ENCODE data around the gene KTN1.

The KTN1 gene

DNA sequence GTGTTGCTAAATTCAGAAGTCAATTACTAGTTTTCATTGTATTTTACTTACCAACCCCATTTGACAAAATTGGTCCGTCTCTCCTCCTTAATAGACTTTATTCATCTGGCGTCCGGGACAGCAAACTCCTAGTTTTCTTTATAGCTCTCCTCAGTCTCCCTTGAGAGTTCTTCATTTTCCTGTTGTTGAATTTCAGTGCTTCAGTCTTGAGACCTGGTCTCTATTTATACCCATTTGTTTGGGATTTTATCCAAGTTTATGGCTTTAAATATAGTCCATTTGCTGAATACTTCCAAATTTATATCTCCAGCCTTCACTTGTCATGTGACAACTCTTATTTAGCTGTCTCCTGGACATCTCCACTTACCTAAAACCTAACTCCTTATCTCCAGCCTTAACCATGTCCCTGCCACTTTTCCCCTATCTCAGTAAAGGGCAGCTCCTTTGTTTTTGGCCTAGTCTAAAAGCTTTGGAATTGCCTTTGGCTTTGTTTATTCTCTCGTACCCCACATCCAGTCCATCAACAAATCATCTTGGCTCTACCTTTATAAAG lies 23.5 kb downstream of the KTN1 start:
- H3K4me3 ChIP-seq (ENCODE audit: low read depth, low read length), result no peak overlapping the region
- no peak for DNase-seq (ENCODE audit: low read depth)

DNA sequence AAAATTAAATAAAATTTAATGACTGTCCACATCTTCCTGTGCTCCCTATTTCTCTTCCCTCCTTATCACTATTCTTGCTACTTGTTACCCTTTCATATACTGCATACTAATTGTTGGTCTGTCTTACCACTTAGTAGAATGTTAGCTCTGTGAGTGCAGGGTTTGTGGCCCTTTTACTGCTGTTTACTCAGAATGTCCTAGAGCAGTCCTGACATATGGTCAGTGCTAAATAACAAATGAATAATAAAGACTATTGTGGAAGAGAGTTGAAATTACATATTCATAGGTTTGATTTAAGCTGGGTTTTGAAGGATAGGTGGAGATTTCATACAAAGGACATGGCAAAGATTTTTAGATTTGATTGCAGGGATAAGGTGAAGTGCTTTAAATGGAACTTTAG lies 24.5 kb downstream of the KTN1 start:
- DNase-seq (ENCODE audit: low read depth), result no peak
- no peak overlapping the region for H3K4me3 ChIP-seq (ENCODE audit: low read depth, low read length)

- H3K4me3 ChIP-seq (ENCODE audit: low read depth, low read length), result no peak overlapping the region
- DNase-seq (ENCODE audit: low read depth), result no peak
Measured at GRCh38 chr14:55604900-55605418, 25.0 kb downstream of the KTN1 start.

DNA sequence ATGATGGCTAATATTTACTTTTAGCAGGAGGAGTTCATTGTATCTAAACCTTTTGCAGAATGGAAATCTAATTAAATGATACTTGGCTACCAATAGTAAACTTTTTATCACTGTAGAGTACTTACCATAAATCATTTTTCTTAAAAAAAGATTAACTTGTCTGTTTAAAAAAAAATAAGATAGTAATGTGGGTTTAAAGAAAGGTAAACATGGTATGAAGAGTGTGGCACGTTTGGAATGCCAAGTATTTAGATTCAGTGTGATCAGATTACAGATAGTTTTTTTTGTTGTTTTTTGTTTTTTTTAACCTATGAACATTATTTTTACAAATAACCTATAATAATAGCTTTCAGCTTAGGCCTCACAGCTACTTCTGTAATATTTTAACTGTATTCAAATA lies 25.8 kb downstream of the KTN1 start:
- no peak for DNase-seq (ENCODE audit: low read depth)
- no peak overlapping the region for H3K4me3 ChIP-seq (ENCODE audit: low read depth, low read length)

GRCh38 chr14:55607386-55607785 lies 27.4 kb downstream of the KTN1 start:
- no peak overlapping the region for H3K4me3 ChIP-seq (ENCODE audit: low read depth, low read length)
- no peak for DNase-seq (ENCODE audit: low read depth)

- H3K4me3 ChIP-seq (ENCODE audit: low read depth, low read length), result no peak overlapping the region
- no peak for DNase-seq (ENCODE audit: low read depth)
Measured at GRCh38 chr14:55609681-55610080, 29.7 kb downstream of the KTN1 start.

DNA sequence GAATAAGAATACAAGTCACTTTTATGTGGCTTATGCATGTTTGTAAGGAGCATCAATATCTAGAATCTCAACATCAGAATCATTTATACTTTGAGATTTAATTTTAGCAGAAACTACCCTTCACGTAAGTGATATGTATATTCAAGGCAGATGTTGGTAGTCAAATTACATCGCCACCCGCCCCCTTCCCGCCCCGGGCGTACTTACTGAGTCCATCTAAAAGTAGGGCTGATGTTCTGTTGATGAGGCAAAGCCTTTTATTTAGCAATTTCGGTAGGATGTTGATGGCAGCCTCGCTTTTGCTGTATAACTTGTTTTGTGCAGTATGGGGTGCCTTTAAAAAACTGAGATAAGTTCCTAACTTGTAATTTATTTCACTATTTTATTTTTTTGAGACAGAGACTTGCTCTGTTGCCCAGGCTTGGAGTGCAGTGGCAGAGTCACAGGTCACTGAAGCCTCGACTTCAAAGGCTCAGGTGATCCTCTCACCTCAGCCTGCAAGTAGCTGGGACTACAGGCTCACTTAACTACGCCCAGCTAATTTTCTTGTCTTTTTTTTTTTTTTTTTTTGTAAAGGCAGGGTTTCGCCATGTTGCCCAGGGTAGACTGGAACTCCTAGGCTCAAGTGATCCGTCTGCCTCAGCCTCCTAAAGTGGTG lies 30.8 kb downstream of the KTN1 start:
- no peak for DNase-seq (ENCODE audit: low read depth)
- no peak overlapping the region for H3K4me3 ChIP-seq (ENCODE audit: low read depth, low read length)

DNA sequence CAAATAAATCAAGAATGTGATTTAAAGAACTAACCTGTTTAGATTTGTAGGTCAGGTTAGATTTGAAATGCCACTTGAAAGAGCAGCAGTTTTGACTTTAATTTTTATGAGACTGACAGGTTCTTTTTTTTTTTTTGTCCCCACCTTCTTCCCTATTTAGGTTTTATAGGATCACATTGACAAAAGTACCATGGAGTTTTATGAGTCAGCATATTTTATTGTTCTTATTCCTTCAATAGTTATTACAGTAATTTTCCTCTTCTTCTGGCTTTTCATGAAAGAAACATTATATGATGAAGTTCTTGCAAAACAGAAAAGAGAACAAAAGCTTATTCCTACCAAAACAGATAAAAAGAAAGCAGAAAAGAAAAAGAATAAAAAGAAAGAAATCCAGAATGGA lies 31.9 kb downstream of the KTN1 start:
- DNase-seq (ENCODE audit: low read depth), result no peak
- no peak overlapping the region for H3K4me3 ChIP-seq (ENCODE audit: low read depth, low read length)

- no peak overlapping the region for H3K4me3 ChIP-seq (ENCODE audit: low read depth, low read length)
- DNase-seq (ENCODE audit: low read depth), result no peak
Measured at GRCh38 chr14:55614304-55614703, 34.3 kb downstream of the KTN1 start.

GRCh38 chr14:55620277-55620676 lies 40.3 kb downstream of the KTN1 start:
- DNase-seq (ENCODE audit: low read depth), result no peak
- no peak overlapping the region for H3K4me3 ChIP-seq (ENCODE audit: low read depth, low read length)

- H3K4me3 ChIP-seq (ENCODE audit: low read depth, low read length), result no peak overlapping the region
- DNase-seq (ENCODE audit: low read depth), result no peak
Measured at GRCh38 chr14:55620981-55621380, 41.0 kb downstream of the KTN1 start.

- no peak overlapping the region for H3K4me3 ChIP-seq (ENCODE audit: low read depth, low read length)
- no peak for DNase-seq (ENCODE audit: low read depth)
Measured at GRCh38 chr14:55621391-55621790, 41.4 kb downstream of the KTN1 start.

DNA sequence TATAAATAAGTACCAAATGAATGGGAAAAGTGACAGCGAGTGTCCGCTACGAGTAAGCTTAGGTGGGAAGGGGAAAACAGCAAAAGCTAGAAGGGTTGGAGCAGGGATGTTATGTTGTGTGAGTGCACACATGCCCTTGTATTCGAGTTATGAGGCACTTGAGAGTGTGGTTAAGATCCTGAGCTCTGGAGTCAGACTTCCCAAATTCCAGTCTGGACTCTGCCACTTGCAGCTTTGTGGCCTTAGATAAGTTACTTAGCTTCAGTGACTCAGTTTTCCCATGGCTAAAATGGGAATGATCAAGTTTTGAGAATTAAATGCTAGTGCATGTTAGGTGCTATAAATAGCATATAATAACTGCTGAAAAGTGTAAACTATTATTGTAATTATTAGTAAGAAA lies 44.9 kb downstream of the KTN1 start:
- no peak for DNase-seq (ENCODE audit: low read depth)
- H3K4me3 ChIP-seq (ENCODE audit: low read depth, low read length), result no peak overlapping the region

DNA sequence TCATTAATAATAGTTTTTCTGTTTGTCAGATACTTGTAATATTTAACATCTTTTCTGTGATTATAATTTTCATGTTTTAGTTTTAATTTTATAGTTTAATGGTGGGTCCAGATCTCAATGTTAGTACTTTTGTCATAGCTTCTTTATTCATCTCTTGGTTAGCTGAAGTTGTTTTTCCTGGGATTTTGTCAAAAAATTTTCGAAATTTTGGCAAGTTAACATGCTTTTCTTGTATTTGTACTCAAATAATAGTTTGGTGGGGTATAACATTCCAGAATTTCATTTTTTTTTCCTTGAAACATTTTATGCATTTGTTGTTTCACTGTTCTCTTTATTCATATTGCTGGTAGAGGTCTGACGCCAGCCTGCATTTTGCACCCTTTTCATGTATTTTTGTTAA lies 45.5 kb downstream of the KTN1 start:
- no peak for DNase-seq (ENCODE audit: low read depth)
- no peak overlapping the region for H3K4me3 ChIP-seq (ENCODE audit: low read depth, low read length)

DNA sequence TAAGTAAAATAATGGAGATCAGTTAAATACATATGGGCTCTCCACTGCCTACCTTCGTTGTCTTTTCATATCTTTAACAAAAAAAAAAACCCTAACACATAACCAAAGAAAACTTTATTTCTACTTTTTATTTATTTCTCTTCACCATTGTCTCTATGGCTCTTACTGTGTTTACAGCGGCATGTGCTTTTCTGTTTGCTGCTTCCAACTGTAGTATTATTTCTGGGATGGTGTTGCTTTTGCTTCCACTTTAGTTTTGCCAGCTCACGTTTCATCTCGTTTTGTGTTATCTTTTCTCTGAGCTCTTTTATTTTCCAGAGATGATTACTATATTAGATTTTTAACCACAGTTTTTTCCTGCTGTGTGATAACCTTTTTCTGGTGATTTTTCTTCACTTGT lies 46.1 kb downstream of the KTN1 start:
- H3K4me3 ChIP-seq (ENCODE audit: low read depth, low read length), result no peak overlapping the region
- DNase-seq (ENCODE audit: low read depth), result no peak

DNA sequence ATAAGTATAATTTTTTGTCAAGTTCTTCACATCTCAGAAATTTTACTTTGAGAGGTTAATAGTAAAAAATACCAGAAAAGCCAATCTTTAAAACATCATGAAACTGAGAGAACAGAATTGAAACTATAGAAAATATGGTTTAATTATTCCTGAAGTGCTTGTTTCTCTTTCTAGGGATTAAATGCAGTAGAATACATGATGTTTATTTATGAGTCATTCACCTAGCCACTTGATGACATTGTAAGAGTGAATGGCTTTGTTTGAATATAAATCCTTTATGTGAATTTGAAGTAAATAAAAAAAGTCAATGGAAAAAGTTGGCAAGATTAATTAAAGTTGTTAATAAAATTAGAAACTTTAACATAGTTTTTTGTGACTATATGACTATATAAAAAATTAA lies 48.4 kb downstream of the KTN1 start:
- no peak for DNase-seq (ENCODE audit: low read depth)
- H3K4me3 ChIP-seq (ENCODE audit: low read depth, low read length), result no peak overlapping the region

DNA sequence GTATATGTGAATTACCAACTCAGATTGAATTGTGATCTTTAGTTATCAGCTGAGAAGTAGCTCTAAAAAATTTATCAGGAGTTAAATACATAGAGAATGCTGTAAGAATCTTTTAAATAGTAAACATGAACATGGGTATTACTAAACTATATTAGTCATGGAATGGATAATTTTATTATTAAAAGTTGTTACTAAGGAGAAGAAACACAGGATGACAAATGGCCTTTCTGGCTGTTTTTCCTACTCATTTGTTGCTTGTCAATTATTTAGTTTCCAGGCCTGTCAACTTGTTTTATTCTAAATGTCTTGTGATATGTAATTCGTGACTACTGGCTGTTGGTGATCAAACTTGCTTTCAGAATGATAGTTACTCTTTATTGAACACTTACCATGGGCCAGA lies 58.7 kb downstream of the KTN1 start:
- H3K4me3 ChIP-seq (ENCODE audit: low read depth, low read length), result no peak overlapping the region
- DNase-seq (ENCODE audit: low read depth), result no peak

DNA sequence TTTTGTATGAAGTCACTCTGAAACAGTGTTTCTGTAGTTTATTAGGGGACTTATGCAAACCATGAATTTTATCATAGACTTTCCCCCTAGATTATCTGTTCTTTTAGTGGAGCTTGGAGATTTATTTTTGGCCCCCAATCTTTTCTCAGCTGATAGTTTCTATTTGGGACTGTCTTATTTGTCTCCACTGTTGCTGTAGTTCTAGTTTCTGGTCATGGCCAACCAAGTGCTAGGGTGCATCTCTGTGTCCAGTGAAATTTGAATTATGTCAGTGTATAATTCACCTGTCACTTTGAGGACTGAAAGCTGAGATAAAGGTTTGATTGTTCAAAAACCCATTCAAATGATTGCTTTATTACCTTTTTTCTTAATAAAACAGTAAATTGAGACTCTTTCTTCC lies 61.3 kb downstream of the KTN1 start:
- no peak overlapping the region for H3K4me3 ChIP-seq (ENCODE audit: low read depth, low read length)
- DNase-seq (ENCODE audit: low read depth), result no peak

DNA sequence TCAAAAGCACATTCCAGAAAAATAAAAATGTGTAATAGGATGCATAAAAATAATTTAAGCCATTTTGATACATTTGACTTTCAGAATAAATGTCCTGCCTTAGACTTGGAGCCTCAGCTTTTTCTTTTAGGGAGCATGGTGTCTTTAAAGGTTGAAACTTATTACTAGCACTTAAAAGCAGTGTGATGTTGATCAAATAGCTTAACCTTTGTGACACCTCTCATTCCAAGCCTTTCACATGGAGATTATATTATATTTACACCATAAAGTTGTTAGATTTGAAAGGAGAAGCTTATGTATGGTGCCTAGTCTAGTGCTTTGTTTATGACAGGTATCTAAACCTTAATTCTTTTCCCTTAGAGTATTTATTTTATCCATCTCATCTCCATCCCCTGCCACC lies 61.9 kb downstream of the KTN1 start:
- H3K4me3 ChIP-seq (ENCODE audit: low read depth, low read length), result no peak overlapping the region
- DNase-seq (ENCODE audit: low read depth), result no peak

GRCh38 chr14:55645145-55645544 lies 65.1 kb downstream of the KTN1 start:
- H3K4me3 ChIP-seq (ENCODE audit: low read depth, low read length), result no peak overlapping the region
- no peak for DNase-seq (ENCODE audit: low read depth)
